SK-N-SH (cell line): ENCODE measurements around the gene OLFML1. TPM values are rescaled to one million over a fixed set of nuclear protein-coding genes. Genes with fewer than 3 reads are reported as not detected.

Experiments used
- CTCF ChIA-PET: fragments of 300-600, 350-600 bp; formaldehyde crosslinking; extraction: SDS; loops from one replicate; lab custom pipeline; 2021; lab: Yijun Ruan, JAX
- POLR2A ChIA-PET: fragments of 350-600 bp; sonication (Branson Sonifier 250); formaldehyde crosslinking; extraction: SDS; loops from one replicate; lab custom pipeline; 2020; ENCODE audit warnings: antibody characterized with exemption, inconsistent platforms; lab: Yijun Ruan, JAX
- DNase-seq: peaks from one replicate; pipeline ENCODE4 v3.0.0; 2012
- H2AFZ ChIP-seq: fragments of 200-600 bp; sonication (generic); 2 replicates; pipeline ENCODE4 v1.8.1; 2016; ENCODE audit warnings: antibody characterized with exemption, mild to moderate bottlenecking, low read depth
- H3F3A ChIP-seq: fragments of 200-600 bp; sonication (generic); replicated peaks from 2 replicates; pipeline ENCODE3; 2016; ENCODE audit warnings: antibody characterized with exemption, mild to moderate bottlenecking; ENCODE audit not compliant: insufficient read depth
- H3K27ac ChIP-seq, 2 experiments: fragments of 200-500 bp in 1 of 2; fragments of 200-600 bp in 1 of 2; sonication (Bioruptor generic) in 1 of 2; sonication (generic), shearing (Covaris generic) in 1 of 2; 2 replicates each; pipeline versions ENCODE4 v1.5.1 to v1.6.1; 2014 to 2016; ENCODE audit warnings: low read depth in 2 of 2, inconsistent platforms in 1 of 2, low read length in 1 of 2, mild to moderate bottlenecking in 1 of 2, mixed read lengths in 1 of 2
- H3K27me3 ChIP-seq: fragments of 200-600 bp; sonication (generic), shearing (Covaris generic); 2 replicates; pipeline ENCODE4 v1.6.1; 2016; ENCODE audit warnings: mixed run types; ENCODE audit not compliant: insufficient read depth
- H3K36me3 ChIP-seq, 2 experiments: fragments of 200-500 bp in 1 of 2; fragments of 200-600 bp in 1 of 2; sonication (Bioruptor generic) in 1 of 2; sonication (generic) in 1 of 2; replicated peaks in 1 of 2; 2 replicates each; pipeline versions ENCODE3 to v1.5.1; 2014 to 2016; ENCODE audit warnings: low read length in 1 of 2, mild to moderate bottlenecking in 1 of 2; ENCODE audit not compliant: insufficient read depth in 2 of 2, control insufficient read depth in 1 of 2
- H3K4me1 ChIP-seq, 2 experiments: fragments of 200-500 bp in 1 of 2; fragments of 200-600 bp in 1 of 2; sonication (Bioruptor generic) in 1 of 2; sonication (generic), shearing (Covaris generic) in 1 of 2; 2 replicates each; pipeline versions ENCODE4 v1.5.1 to v1.6.1; 2014 to 2016; ENCODE audit warnings: low read depth in 1 of 2, low read length in 1 of 2, mixed run types in 1 of 2; ENCODE audit not compliant: insufficient read depth in 2 of 2, control insufficient read depth in 1 of 2
- H3K4me2 ChIP-seq: fragments of 200-600 bp; sonication (generic), shearing (Covaris generic); 2 replicates; pipeline ENCODE4 v1.6.1; 2017; ENCODE audit warnings: mixed run types
- H3K4me3 ChIP-seq, 2 experiments: fragments of 200-500 bp in 1 of 2; fragments of 200-600 bp in 1 of 2; sonication (Bioruptor generic) in 1 of 2; sonication (generic), shearing (Covaris generic) in 1 of 2; 2 replicates each; pipeline versions ENCODE4 v1.5.1 to v1.8.1; 2014 to 2016; ENCODE audit warnings: low read depth in 2 of 2, inconsistent platforms in 1 of 2, low read length in 1 of 2, mild to moderate bottlenecking in 1 of 2, mixed read lengths in 1 of 2, moderate library complexity in 1 of 2
- H3K79me2 ChIP-seq: fragments of 200-600 bp; sonication (generic); 2 replicates; pipeline ENCODE4 v1.8.1; 2017; ENCODE audit warnings: mild to moderate bottlenecking; ENCODE audit not compliant: insufficient read depth
- H3K9ac ChIP-seq: fragments of 200-600 bp; sonication (generic); 2 replicates; pipeline ENCODE4 v1.6.1; 2017; ENCODE audit warnings: mixed run types
- H3K9me2 ChIP-seq: fragments of 200-600 bp; sonication (generic); 2 replicates; pipeline ENCODE4 v1.6.1; 2017; ENCODE audit warnings: mixed run types
- H3K9me3 ChIP-seq: fragments of 200-600 bp; sonication (generic); 2 replicates; pipeline ENCODE4 v1.6.1; 2017; ENCODE audit warnings: mixed run types, mild to moderate bottlenecking, moderate library complexity
- H4K20me1 ChIP-seq: fragments of 200-600 bp; sonication (generic); 2 replicates; pipeline ENCODE4 v1.6.1; 2017; ENCODE audit warnings: mild to moderate bottlenecking, mixed run types; ENCODE audit not compliant: insufficient read depth
- CHD2 ChIP-seq: fragments of 150-350 bp; IDR thresholded peaks from 2 replicates; pipeline ENCODE4 v1.6.1; 2018; ENCODE audit warnings: low read length; ENCODE audit not compliant: partially characterized antibody
- ELF1 ChIP-seq: IDR thresholded peaks from 2 replicates; pipeline ENCODE4 v1.4.0; 2012
- JUND ChIP-seq: IDR thresholded peaks from 2 replicates; pipeline ENCODE4 v1.4.0; 2012
- NFIC ChIP-seq: IDR thresholded peaks from 2 replicates; pipeline ENCODE4 v1.4.0; 2012; ENCODE audit warnings: borderline replicate concordance
- TEAD4 ChIP-seq: IDR thresholded peaks from 2 replicates; pipeline ENCODE4 v1.4.0; 2012; ENCODE audit warnings: mild to moderate bottlenecking, borderline replicate concordance; ENCODE audit not compliant: insufficient read depth
- YY1 ChIP-seq: IDR thresholded peaks from 2 replicates; pipeline ENCODE4 v1.4.0; 2012; ENCODE audit warnings: low read depth, mild to moderate bottlenecking
- WGBS: methylation state at CpG from one replicate; pipeline ENCODE4 v1.1.6; 2017; ENCODE audit warnings: low lambda C conversion rate; 5-methylcytosine and 5-hydroxymethylcytosine counted together
- polyA plus RNA-seq, 3 experiments: library from polyadenylated mRNA; depleted of rRNA; stranded (reverse); fragments of >200 nt; gene quantifications; 2 replicates each; pipeline ENCODE4 v1.2.3, GENCODE V29; 2012
- TF ChIP-seq, protein P1 (sequence below): fragments of 200-600 bp; sonication (generic); IDR thresholded peaks from 2 replicates; pipeline ENCODE4 v1.6.1; 2017; ENCODE audit warnings: antibody characterized with exemption, mild to moderate bottlenecking, moderate library complexity
- TF ChIP-seq, protein P2 (sequence below): IDR thresholded peaks from 2 replicates; pipeline ENCODE4; 2012
- TF ChIP-seq, protein P3 (sequence below): IDR thresholded peaks from 2 replicates; pipeline ENCODE4 v1.4.0; 2012; ENCODE audit warnings: low read depth, borderline replicate concordance
- TF ChIP-seq, protein P4 (sequence below): IDR thresholded peaks from 2 replicates; pipeline ENCODE4 v1.6.1; 2012; ENCODE audit warnings: mild to moderate bottlenecking, low read depth, low read length, moderate library complexity

Gene OLFML1
- polyA plus RNA-seq, 1 of the 3 experiments (the other 2 are of a cell fraction), result not detected

DNA sequence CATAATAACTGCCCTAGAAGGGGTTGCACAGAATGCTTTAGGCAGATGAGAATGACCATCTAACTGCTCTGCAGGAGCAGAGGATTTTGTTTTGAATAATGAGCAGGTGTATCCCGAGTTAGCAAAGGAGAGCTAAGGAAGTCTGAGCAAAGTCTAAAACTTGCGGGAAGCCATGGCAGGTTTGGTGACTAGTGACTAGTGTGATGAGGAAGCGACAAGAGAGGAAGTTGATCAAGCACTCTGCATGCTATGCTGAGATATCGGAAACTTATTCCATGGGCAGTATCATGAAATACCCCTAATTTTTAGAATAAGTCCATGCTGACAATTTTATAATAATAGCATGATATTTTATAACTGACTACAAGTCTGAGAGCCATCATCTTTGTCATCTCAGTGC, 12.9 kb downstream of the OLFML1 start:
- no peak overlapping the region for H3K4me3 ChIP-seq
- no peak overlapping the region for H3K4me2 ChIP-seq
- POLR2A ChIA-PET, result no interaction called here
- H3K27ac ChIP-seq, result no peak overlapping the region
- H3K27me3 ChIP-seq, result no peaks in the 10 kb centered on the region
- H3K79me2 ChIP-seq, result no peaks in the 10 kb centered on the region
- WGBS, result 56% methylated on average over 4 of the region's 4 CpGs
- H3K36me3 ChIP-seq, result no peaks in the 10 kb centered on the region
- no peaks in the 10 kb centered on the region for H3F3A ChIP-seq
- no peaks in the 10 kb centered on the region for H3K9me2 ChIP-seq
- no peak for DNase-seq
- H4K20me1 ChIP-seq, result no peaks in the 10 kb centered on the region
- no peaks in the 10 kb centered on the region for H3K9me3 ChIP-seq
- TF ChIP-seq, protein P1, sequence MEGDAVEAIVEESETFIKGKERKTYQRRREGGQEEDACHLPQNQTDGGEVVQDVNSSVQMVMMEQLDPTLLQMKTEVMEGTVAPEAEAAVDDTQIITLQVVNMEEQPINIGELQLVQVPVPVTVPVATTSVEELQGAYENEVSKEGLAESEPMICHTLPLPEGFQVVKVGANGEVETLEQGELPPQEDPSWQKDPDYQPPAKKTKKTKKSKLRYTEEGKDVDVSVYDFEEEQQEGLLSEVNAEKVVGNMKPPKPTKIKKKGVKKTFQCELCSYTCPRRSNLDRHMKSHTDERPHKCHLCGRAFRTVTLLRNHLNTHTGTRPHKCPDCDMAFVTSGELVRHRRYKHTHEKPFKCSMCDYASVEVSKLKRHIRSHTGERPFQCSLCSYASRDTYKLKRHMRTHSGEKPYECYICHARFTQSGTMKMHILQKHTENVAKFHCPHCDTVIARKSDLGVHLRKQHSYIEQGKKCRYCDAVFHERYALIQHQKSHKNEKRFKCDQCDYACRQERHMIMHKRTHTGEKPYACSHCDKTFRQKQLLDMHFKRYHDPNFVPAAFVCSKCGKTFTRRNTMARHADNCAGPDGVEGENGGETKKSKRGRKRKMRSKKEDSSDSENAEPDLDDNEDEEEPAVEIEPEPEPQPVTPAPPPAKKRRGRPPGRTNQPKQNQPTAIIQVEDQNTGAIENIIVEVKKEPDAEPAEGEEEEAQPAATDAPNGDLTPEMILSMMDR, result no peak
- TF ChIP-seq JUND (no peak), YY1 (no peak), ELF1 (no peak), NFIC (no peak), TEAD4 (no peak), CHD2 (no peak)
- TF ChIP-seq, protein P2, sequence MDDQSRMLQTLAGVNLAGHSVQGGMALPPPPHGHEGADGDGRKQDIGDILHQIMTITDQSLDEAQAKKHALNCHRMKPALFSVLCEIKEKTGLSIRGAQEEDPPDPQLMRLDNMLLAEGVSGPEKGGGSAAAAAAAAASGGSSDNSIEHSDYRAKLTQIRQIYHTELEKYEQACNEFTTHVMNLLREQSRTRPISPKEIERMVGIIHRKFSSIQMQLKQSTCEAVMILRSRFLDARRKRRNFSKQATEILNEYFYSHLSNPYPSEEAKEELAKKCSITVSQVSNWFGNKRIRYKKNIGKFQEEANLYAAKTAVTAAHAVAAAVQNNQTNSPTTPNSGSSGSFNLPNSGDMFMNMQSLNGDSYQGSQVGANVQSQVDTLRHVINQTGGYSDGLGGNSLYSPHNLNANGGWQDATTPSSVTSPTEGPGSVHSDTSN, result no peak
- TF ChIP-seq, protein P3, sequence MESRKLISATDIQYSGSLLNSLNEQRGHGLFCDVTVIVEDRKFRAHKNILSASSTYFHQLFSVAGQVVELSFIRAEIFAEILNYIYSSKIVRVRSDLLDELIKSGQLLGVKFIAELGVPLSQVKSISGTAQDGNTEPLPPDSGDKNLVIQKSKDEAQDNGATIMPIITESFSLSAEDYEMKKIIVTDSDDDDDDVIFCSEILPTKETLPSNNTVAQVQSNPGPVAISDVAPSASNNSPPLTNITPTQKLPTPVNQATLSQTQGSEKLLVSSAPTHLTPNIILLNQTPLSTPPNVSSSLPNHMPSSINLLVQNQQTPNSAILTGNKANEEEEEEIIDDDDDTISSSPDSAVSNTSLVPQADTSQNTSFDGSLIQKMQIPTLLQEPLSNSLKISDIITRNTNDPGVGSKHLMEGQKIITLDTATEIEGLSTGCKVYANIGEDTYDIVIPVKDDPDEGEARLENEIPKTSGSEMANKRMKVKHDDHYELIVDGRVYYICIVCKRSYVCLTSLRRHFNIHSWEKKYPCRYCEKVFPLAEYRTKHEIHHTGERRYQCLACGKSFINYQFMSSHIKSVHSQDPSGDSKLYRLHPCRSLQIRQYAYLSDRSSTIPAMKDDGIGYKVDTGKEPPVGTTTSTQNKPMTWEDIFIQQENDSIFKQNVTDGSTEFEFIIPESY, result no peak
- TF ChIP-seq, protein P4, sequence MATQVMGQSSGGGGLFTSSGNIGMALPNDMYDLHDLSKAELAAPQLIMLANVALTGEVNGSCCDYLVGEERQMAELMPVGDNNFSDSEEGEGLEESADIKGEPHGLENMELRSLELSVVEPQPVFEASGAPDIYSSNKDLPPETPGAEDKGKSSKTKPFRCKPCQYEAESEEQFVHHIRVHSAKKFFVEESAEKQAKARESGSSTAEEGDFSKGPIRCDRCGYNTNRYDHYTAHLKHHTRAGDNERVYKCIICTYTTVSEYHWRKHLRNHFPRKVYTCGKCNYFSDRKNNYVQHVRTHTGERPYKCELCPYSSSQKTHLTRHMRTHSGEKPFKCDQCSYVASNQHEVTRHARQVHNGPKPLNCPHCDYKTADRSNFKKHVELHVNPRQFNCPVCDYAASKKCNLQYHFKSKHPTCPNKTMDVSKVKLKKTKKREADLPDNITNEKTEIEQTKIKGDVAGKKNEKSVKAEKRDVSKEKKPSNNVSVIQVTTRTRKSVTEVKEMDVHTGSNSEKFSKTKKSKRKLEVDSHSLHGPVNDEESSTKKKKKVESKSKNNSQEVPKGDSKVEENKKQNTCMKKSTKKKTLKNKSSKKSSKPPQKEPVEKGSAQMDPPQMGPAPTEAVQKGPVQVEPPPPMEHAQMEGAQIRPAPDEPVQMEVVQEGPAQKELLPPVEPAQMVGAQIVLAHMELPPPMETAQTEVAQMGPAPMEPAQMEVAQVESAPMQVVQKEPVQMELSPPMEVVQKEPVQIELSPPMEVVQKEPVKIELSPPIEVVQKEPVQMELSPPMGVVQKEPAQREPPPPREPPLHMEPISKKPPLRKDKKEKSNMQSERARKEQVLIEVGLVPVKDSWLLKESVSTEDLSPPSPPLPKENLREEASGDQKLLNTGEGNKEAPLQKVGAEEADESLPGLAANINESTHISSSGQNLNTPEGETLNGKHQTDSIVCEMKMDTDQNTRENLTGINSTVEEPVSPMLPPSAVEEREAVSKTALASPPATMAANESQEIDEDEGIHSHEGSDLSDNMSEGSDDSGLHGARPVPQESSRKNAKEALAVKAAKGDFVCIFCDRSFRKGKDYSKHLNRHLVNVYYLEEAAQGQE, result no peak
- H3K9ac ChIP-seq, result no peak overlapping the region
- no peak overlapping the region for H2AFZ ChIP-seq
- CTCF ChIA-PET, result no interaction called here
- H3K4me1 ChIP-seq, result no peaks in the 10 kb centered on the region
